Subcutaneous adipose tissue (tissue), 4 donors: ENCODE measurements around the gene MYO18B. TPM values are rescaled to one million over a fixed set of nuclear protein-coding genes. Genes with fewer than 3 reads are reported as not detected.

Source experiments
- total RNA-seq, 4 donors: library from RNA; depleted of rRNA; stranded (reverse); fragments of >200 nt; gene quantifications; one replicate each; pipeline ENCODE4 v1.1.0, GENCODE V29; 2016
- TF ChIP-seq, protein P1 (sequence below): fragments of 450-650 bp; IDR thresholded peaks from one replicate; pipeline ENCODE4 v1.5.1; 2016; ENCODE audit warnings: low read depth, mild to moderate bottlenecking, control low read depth, antibody characterized with exemption, moderate library complexity

Gene MYO18B
- total RNA-seq, 4 donors from 2014 or later = under 0.01 TPM; not detected in 3

DNA sequence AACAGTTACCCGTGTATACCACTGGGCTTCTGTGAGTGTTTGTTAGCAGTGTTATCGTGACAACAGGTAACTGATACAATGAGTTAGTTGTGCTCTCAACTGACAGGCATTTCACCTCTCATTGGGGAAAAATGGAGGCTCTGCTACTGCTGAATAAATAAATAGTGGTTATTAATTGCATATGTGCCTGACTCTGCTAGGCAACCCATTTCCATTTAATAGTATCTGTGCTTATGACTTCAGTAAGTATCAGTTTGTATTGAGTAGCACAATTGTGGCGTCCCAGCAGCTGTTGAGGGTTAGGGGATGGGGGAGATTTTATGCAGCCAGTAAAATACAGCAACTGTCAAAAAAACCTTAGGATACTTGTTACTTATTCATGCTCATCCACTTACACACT, 303.9 kb downstream of the MYO18B start:
- TF ChIP-seq, protein P1, sequence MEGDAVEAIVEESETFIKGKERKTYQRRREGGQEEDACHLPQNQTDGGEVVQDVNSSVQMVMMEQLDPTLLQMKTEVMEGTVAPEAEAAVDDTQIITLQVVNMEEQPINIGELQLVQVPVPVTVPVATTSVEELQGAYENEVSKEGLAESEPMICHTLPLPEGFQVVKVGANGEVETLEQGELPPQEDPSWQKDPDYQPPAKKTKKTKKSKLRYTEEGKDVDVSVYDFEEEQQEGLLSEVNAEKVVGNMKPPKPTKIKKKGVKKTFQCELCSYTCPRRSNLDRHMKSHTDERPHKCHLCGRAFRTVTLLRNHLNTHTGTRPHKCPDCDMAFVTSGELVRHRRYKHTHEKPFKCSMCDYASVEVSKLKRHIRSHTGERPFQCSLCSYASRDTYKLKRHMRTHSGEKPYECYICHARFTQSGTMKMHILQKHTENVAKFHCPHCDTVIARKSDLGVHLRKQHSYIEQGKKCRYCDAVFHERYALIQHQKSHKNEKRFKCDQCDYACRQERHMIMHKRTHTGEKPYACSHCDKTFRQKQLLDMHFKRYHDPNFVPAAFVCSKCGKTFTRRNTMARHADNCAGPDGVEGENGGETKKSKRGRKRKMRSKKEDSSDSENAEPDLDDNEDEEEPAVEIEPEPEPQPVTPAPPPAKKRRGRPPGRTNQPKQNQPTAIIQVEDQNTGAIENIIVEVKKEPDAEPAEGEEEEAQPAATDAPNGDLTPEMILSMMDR = no peak

DNA sequence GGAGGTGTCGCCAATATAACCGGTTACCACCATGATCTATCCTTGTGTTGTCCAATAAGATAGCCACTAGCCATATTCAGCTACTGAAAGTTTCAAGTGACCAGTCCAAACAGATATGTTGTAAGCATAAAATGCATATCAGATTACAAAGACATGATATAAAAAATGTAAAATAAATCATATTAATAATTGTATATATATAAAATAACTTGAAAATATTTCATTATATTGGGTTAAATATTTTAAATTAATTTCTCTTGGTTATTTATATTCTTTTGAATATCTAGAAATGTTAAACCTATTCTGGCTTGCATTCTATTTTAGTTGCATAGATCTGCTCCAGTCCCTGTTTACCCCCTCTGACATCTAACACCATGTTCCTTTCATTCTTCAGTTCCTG, 305.5 kb downstream of the MYO18B start:
- TF ChIP-seq, protein P1 = no peak

DNA sequence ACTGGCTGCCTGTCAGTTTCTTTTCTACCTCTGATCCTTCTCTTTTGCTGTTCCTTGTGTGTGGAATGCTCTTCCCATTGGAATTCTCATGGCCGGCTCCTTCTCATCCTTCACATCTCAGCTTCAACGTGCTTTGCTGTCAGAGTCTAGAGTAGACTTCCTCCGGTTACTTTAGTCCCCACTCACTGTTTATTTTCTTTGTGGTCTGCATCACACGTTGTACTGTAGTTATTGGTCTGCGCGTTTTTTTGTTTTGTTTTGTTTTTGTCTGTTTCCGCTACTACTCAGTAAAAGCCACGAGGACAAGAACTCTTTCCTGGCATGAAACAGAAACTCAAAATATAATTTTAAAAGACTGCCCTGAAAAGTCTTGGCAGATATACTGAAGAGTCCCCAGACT, 305.9 kb downstream of the MYO18B start:
- TF ChIP-seq, protein P1 = no peak

DNA sequence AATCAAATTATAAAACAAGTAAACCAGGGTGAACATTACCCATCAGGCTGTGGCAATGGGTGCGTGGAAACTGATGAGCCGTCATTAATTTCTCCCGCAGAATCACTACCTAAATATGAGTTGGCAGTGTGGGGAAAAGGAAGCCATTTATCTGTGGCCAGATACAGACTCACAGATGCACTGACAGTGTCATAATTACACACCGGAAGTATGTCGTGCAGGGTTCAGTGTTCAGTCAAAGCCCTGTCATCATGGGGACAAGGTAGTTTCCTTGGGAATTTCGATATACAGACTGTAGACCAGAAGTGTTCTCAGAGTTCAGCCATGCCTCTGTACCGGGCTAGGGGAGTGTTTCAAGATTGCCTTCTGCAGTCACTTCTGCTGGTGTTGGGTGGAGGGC, 308.1 kb downstream of the MYO18B start:
- TF ChIP-seq, protein P1 = no peak

DNA sequence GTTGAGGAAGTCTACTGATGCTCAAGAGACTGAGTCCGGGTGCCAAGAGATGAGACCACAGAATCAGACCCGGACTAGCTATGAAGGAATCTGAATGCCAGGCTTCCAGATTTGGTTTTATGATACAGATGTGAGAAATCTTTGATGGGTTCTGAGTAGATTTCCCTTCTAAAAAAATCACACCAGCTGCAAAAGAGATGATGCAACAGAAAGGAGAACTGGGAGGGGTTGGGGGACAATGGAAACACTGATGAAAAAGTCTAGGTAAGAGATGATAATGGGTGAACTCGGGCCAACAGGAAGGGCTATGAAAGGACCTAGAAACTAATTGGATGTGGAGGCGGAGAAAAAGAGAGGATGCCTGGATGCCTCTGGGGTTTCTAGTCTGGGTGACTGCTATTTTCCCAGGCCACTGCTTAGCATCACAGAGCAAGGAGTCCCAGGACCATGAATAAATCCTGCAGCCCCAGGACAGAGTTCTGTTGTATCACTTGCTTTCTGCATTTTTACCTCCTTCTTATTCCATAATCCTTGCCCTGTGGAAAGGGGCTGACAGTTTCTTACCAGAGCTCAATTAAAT, 311.8 kb downstream of the MYO18B start:
- TF ChIP-seq, protein P1 = no peak

DNA sequence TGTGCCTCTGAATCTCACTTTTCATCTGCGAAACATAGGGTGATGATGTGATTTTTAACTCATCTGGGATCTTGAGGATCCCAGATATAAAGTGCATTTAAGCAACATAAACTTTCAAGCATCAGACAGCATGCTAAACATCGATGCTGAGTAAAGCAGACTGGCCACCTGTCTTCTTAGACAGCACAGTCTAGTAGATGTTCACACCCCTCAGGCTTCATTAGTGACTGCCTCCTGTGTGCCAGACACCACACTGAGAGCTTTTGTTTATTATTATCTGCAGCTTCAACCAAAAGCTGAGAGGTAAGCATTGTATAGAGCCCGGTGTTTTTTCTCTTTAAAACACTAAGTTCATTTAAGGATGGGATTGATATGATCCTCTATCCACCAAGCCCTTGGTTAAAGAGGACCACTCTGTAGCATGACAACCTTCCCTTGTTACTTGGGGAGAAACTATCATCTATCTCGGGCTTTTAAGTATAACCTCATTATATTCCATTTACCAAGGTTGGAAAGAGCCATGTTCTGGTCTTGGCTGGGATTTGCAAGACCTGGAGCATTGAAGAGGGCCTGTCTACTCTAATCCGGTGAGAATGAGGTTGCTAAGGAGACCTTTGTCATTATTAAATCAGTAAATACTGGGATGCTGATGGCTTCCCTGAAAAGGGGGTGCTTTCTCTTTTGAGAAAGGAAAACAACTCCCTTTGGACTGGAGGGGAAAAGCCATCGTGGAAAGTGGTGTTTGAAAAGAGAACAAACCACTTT, 313.0 kb downstream of the MYO18B start:
- TF ChIP-seq, protein P1 = no peak

DNA sequence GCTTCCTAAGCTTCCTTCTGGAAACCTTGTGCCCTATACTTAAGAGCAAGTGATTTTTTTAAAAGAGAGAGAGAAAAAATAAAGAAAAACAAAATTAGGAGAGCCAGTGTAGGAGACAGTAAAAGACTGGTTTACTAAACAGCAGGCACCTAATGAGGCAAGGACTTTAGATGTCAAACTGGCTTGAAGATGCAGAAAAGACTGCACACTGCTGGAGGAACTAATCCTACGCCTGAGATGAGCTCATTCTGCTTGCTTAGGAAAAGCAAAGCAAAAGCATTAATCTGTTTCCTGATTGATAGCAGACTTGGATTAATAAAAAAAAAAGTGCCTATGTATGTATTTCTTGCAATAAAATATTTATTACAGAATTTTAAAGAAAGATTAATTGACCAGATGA, 313.7 kb downstream of the MYO18B start:
- TF ChIP-seq, protein P1 = no peak
